CD8-positive, alpha-beta memory T cell (primary cell): Measurements from ENCODE around the gene SCAI. TPM values are rescaled to one million over a fixed set of nuclear protein-coding genes. Genes with fewer than 3 reads are reported as not detected.
A peak's percentile ranks its signal among the peaks of the same experiment; 100 is the strongest.
"Not testable (repeated sequence)": the region's sequence is repeated elsewhere in the genome, so short reads cannot be mapped to it uniquely, and the experiment has no call there.

Source experiments
- CTCF ChIA-PET: fragments of 350-600 bp; sonication (Branson Sonifier 250); formaldehyde crosslinking; loops from one replicate; lab custom pipeline; 2021; ENCODE audit warnings: antibody characterized with exemption; lab: Charles Lee
- POLR2A ChIA-PET: fragments of 350-600 bp; sonication (Branson Sonifier 250); formaldehyde crosslinking; loops from one replicate; lab custom pipeline; 2021; ENCODE audit warnings: antibody characterized with exemption; lab: Charles Lee
- DNase-seq, 5 donors: peaks; one replicate each; pipeline versions ENCODE4 v3.0.0 to v3.0.0-alpha.2; 2020 to 2022; ENCODE audit warnings: mixed read lengths in 1 of 5
- H3K27ac ChIP-seq: one replicate; pipeline ENCODE4 v1.7.0; 2013; ENCODE audit warnings: low read depth, mild to moderate bottlenecking, low read length, moderate library complexity
- H3K27me3 ChIP-seq: 2 replicates; pipeline ENCODE4 v1.7.0; 2013; ENCODE audit warnings: low read length, mild to moderate bottlenecking; ENCODE audit not compliant: insufficient read depth, poor library complexity, severe bottlenecking
- H3K36me3 ChIP-seq: 2 replicates; pipeline ENCODE4 v1.7.0; 2013; ENCODE audit warnings: mild to moderate bottlenecking, low read length, moderate library complexity; ENCODE audit not compliant: insufficient read depth
- H3K4me1 ChIP-seq: 2 replicates; pipeline ENCODE4 v1.7.0; 2013; ENCODE audit warnings: mild to moderate bottlenecking, low read length, moderate library complexity; ENCODE audit not compliant: insufficient read depth
- H3K4me3 ChIP-seq: 2 replicates; pipeline ENCODE4 v1.7.0; 2013; ENCODE audit warnings: mild to moderate bottlenecking, low read length
- H3K9me3 ChIP-seq: 2 replicates; pipeline ENCODE4 v1.7.0; 2013; ENCODE audit warnings: mild to moderate bottlenecking, low read length
- H3K27ac Mint-ChIP-seq, 8 donors: one replicate each; pipeline ENCODE4 v1.8.0; 2020 to 2021; ENCODE audit warnings: mixed read lengths in 8 of 8, mild to moderate bottlenecking in 6 of 8, inconsistent platforms in 3 of 8, moderate library complexity in 3 of 8
- H3K27me3 Mint-ChIP-seq, 2 donors: one replicate each; pipeline ENCODE4 v1.8.0; 2020 to 2021; ENCODE audit warnings: mixed read lengths in 2 of 2, mild to moderate bottlenecking in 1 of 2, moderate library complexity in 1 of 2
- H3K36me3 Mint-ChIP-seq, 3 donors: one replicate each; pipeline ENCODE4 v1.8.0; 2020 to 2021; ENCODE audit warnings: mixed read lengths in 3 of 3, inconsistent platforms in 1 of 3, mild to moderate bottlenecking in 1 of 3
- H3K4me1 Mint-ChIP-seq, 3 donors: one replicate each; pipeline ENCODE4 v1.8.0; 2020 to 2021; ENCODE audit warnings: mixed read lengths in 3 of 3, inconsistent platforms in 1 of 3, mild to moderate bottlenecking in 1 of 3
- H3K4me3 Mint-ChIP-seq, 7 donors: one replicate each; pipeline ENCODE4 v1.8.0; 2020 to 2021; ENCODE audit warnings: mixed read lengths in 7 of 7, mild to moderate bottlenecking in 6 of 7, moderate library complexity in 4 of 7, inconsistent platforms in 2 of 7
- H3K9me3 Mint-ChIP-seq, 5 donors: one replicate each; pipeline ENCODE4 v1.8.0; 2020 to 2022; ENCODE audit warnings: mixed read lengths in 5 of 5, mild to moderate bottlenecking in 3 of 5, moderate library complexity in 2 of 5, inconsistent platforms in 1 of 5
- polyA plus RNA-seq: library from polyadenylated mRNA; unstranded; fragments of 300-500 nt; fragmentation: Illumina TruSeq; gene quantifications from one replicate; pipeline ENCODE4 v1.2.3, GENCODE V29; 2021
- total RNA-seq, 2 experiments: library from RNA; stranded (reverse); gene quantifications; one replicate each; pipeline ENCODE4 v1.2.3, GENCODE V29; 2021

Gene SCAI
- total and polyA plus RNA-seq, 3 experiments from 2014 or later: 0.72 to 8.5 (median 8.3) TPM

DNA sequence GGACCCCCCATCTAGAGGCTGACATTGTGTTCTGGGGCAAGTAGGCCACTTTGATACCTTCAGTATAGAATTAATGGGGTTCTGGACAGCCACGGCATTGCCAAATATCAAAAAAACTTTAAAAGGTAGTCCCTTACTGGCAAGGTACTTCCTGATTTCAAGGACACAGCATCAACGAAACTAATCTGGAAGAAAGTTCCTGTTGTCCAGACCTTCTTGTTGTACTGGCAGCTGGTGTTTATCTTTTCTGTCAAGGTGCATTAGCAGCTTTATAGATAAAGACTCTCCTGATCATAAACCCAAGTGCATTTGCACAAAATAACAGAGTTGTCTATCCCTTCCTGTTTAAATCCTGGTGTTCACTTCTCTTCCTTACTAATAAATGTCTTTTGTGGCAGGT is 178.7 kb downstream of the SCAI start:
- no peak for DNase-seq
- H3K9me3 Mint-ChIP-seq: no peaks in the 10 kb centered on the region
- ChIA-PET POLR2A (interaction anchor here (2.3 kb wide), 1 partner anchor 23 kb away, joined by 20 read pairs; the partner anchor contains the start of gene GOLGA1), CTCF (no interaction called here)
- peaks cover 34 to 41% (median 38%) of the 10 kb centered on the region in 3 donors for H3K4me1 Mint-ChIP-seq
- no peaks in the 10 kb centered on the region for H3K9me3 ChIP-seq
- no peaks in the 10 kb centered on the region for H3K36me3 ChIP-seq
- no peaks in the 10 kb centered on the region for H3K27me3 ChIP-seq
- H3K4me3 Mint-ChIP-seq: peak overlapping the region in 2 of 7 donors; percentile 23 to 34
- peaks cover 0 to 11% (median 2%) of the 10 kb centered on the region in 3 donors for H3K36me3 Mint-ChIP-seq
- peaks cover 27% of the 10 kb centered on the region for H3K4me1 ChIP-seq
- H3K27me3 Mint-ChIP-seq: no peaks in the 10 kb centered on the region
- H3K27ac Mint-ChIP-seq: peak overlapping the region; percentile 72 to 93 (median 81)
- H3K27ac ChIP-seq: no peak overlapping the region
- peak overlapping the region; percentile 10 for H3K4me3 ChIP-seq

DNA sequence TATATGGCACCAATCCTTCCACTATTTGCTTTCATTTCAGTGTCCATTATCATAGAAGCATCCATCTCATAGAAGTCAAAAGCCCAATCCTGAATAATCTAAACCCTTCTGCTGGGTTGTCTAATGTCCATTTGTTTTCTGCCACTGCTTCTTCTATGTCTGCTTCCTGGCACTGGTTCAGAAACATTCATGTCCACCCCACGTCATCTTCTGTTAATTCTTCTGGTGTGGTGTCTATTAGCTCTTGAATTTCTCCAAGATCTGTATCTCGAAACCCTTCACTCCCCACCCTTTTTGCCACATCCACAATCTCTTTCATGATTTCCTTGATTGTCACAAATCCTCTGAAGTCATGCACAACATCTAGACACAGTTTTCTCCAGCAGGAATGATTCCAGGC is 179.3 kb downstream of the SCAI start:
- no peaks in the 10 kb centered on the region for H3K36me3 ChIP-seq
- H3K4me1 ChIP-seq: peaks cover 27% of the 10 kb centered on the region
- peaks cover 0 to 8% (median 2%) of the 10 kb centered on the region in 3 donors for H3K36me3 Mint-ChIP-seq
- H3K27ac Mint-ChIP-seq: peak overlapping the region; percentile 47 to 87 (median 76)
- no peaks in the 10 kb centered on the region for H3K9me3 Mint-ChIP-seq
- H3K27me3 ChIP-seq: no peaks in the 10 kb centered on the region
- no peak for DNase-seq
- POLR2A ChIA-PET: no interaction called here
- peaks cover 34 to 41% (median 38%) of the 10 kb centered on the region in 3 donors for H3K4me1 Mint-ChIP-seq
- H3K27ac ChIP-seq: no peak overlapping the region
- CTCF ChIA-PET: no interaction called here
- peak overlapping the region in 1 of 7 donors; percentile 9 for H3K4me3 Mint-ChIP-seq
- H3K4me3 ChIP-seq: peak overlapping the region; percentile 10
- no peaks in the 10 kb centered on the region for H3K27me3 Mint-ChIP-seq
- no peaks in the 10 kb centered on the region for H3K9me3 ChIP-seq

DNA sequence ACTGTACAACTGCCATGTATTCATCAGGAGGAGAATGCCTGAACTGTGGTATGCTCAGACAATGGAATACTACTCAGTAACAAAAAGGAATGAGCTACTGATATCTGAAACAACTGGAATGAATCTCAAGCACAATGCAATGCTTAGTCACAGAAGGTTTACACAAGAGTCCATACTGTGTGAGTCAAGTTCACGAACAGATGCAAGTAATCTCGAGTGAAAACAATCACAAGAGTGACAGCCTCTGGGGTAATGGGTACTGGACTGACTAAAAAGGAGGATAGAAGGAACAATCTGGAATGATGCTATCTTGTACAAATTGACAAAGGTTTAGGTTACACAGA is 182.9 kb downstream of the SCAI start:
- Mint-ChIP-seq H3K4me1 (peaks cover 18% of the 10 kb centered on the region in 3 donors), H3K27ac (peak overlapping the region in 1 of 8 donors; percentile 30), H3K36me3 (peaks cover 0 to 2% (median 2%) of the 10 kb centered on the region in 3 donors), H3K4me3 (no peak overlapping the region), H3K9me3 (no peaks in the 10 kb centered on the region), H3K27me3 (no peaks in the 10 kb centered on the region)
- POLR2A ChIA-PET: no interaction called here
- H3K36me3 ChIP-seq: no peaks in the 10 kb centered on the region
- no peak overlapping the region for H3K27ac ChIP-seq
- no peaks in the 10 kb centered on the region for H3K9me3 ChIP-seq
- no peak for DNase-seq
- no peaks in the 10 kb centered on the region for H3K27me3 ChIP-seq
- H3K4me1 ChIP-seq: peaks cover 18% of the 10 kb centered on the region
- H3K4me3 ChIP-seq: no peak overlapping the region
- CTCF ChIA-PET: no interaction called here

DNA sequence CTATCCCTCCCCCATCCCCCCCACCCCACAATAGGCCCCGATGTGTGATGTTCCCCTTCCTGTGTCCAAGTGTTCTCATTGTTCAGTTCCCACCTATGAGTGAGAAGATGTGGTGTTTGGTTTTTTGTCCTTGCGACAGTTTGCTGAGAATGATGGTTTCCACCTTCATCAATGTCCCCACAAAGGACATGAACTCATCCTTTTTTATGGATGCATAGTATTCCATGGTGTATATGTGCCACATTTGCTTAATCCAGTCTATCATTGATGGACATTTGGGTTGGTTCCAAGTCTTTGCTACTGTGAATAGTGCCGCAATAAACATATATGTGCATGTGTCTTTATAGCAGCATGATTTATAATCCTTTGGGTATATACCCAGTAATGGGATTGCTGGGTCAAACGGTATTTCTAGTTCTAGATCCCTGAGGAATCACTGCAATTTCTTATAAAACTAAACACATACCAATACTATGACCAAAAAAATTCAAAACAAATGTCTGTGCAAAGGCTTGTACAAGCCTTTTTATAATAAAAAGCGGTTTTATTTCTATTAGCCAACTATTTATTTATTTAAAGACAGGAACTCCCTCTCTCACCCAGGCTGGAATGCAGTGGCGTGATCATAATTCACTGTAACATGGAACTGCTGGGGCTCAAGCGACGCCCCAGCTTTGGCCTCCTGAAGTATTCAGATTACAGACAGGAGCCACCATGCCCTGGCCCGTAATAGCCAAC is 183.5 kb downstream of the SCAI start:
- H3K4me3 ChIP-seq, CTCF ChIA-PET, H3K36me3 ChIP-seq, H3K27ac ChIP-seq, H3K4me3 Mint-ChIP-seq, H3K9me3 ChIP-seq, H3K9me3 Mint-ChIP-seq, H3K27me3 Mint-ChIP-seq, H3K36me3 Mint-ChIP-seq, DNase-seq, H3K27me3 ChIP-seq: not testable (repeated sequence)
- peaks cover 13% of the 10 kb centered on the region for H3K4me1 ChIP-seq
- POLR2A ChIA-PET: interaction anchor here (0.7 kb wide), 1 partner anchor 99 kb away, joined by 5 read pairs; no protein-coding TSS in a partner anchor
- H3K4me1 Mint-ChIP-seq: peaks cover 12 to 13% (median 13%) of the 10 kb centered on the region in 3 donors
- H3K27ac Mint-ChIP-seq: peak overlapping the region in 1 of 8 donors; percentile 30

DNA sequence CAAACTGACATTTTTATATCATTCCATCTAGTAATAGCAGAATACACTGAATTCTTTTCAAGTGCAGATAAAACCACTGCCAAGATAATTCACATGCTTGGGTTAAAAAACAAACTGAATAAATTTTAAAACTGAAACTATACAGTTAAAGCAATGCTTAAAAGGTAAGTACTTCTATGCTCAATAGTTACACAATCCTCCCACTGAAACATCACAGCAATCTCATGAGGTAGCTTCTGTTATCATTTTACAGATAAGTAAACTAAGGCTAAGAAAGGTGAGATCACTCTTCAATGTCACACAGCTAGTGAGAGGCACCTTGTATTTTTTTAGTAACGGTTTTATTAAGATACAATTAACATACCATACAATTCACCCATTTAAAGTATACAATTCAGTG is 189.1 kb downstream of the SCAI start:
- DNase-seq: no peak
- Histone ChIP-seq H3K27me3 (no peaks in the 10 kb centered on the region), H3K27ac (no peak overlapping the region), H3K9me3 (no peaks in the 10 kb centered on the region), H3K36me3 (no peaks in the 10 kb centered on the region), H3K4me1 (no peaks in the 10 kb centered on the region), H3K4me3 (no peak overlapping the region)
- Mint-ChIP-seq H3K27ac (no peak overlapping the region), H3K27me3 (no peaks in the 10 kb centered on the region), H3K9me3 (no peaks in the 10 kb centered on the region), H3K4me3 (no peak overlapping the region), H3K36me3 (peaks cover 3 to 18% (median 8%) of the 10 kb centered on the region in 3 donors), H3K4me1 (no peaks in the 10 kb centered on the region)
- POLR2A ChIA-PET: no interaction called here
- CTCF ChIA-PET: no interaction called here

DNA sequence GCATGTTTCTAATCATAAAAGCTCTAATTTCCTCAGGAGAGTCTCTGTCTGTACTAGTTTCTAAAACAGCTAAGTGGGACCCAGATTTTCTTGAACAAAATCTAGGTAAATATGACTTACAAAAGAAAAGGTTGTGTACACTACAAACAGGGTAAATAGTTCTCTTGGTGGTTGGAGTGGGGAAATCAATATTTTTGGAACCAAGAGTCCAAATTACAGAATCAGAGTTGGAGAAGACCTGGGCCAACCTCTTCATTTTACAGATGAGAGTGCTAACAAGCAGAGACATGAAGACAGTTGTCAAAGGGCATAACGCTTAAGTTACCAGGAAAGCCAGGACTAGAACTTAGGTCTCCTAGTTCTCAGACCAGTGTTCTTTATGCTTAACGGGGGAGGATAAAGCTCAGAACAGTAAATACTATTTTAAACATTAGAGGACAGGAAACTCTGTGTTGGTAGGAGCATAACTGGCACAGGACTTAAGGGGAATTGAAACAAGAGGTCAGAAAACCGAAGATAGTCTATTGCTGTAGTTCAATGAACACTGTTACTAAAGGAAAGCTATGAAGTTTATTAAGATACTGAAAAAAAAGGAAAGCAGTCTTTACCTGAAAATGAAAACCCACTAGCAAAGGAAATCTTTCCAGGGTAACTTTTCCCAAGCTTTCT is 193.1 kb downstream of the SCAI start:
- Mint-ChIP-seq H3K4me3 (no peak overlapping the region), H3K4me1 (no peaks in the 10 kb centered on the region), H3K27me3 (no peaks in the 10 kb centered on the region), H3K36me3 (peaks cover 3 to 16% (median 8%) of the 10 kb centered on the region in 3 donors), H3K9me3 (no peaks in the 10 kb centered on the region), H3K27ac (no peak overlapping the region)
- Histone ChIP-seq H3K27me3 (no peaks in the 10 kb centered on the region), H3K9me3 (no peaks in the 10 kb centered on the region), H3K36me3 (no peaks in the 10 kb centered on the region), H3K4me3 (no peak overlapping the region), H3K4me1 (no peaks in the 10 kb centered on the region), H3K27ac (no peak overlapping the region)
- ChIA-PET POLR2A (interaction anchor here (0.8 kb wide), 1 partner anchor 16 kb away, joined by 3 read pairs; no protein-coding TSS in a partner anchor), CTCF (no interaction called here)
- DNase-seq: no peak

DNA sequence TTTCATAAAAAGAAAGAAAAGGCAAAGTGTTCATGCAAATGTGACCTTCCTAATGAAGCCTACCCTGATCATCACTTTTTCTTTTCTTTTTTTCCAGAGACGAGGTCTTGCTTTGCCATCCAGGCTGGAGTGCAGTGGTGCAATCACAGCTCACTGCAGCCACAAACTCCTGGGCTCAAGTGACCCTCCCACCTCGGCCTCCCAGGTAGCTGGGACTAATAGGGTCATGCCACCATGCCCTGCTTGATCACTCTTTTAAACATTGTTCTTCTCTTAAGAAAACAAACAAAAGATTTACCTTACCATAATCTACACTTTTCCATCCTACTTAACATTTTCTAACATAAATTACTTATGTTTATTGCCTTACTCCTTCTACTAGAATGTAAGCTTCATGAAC is 193.9 kb downstream of the SCAI start:
- H3K36me3 Mint-ChIP-seq: peaks cover 3 to 16% (median 8%) of the 10 kb centered on the region in 3 donors
- CTCF ChIA-PET: no interaction called here

DNA sequence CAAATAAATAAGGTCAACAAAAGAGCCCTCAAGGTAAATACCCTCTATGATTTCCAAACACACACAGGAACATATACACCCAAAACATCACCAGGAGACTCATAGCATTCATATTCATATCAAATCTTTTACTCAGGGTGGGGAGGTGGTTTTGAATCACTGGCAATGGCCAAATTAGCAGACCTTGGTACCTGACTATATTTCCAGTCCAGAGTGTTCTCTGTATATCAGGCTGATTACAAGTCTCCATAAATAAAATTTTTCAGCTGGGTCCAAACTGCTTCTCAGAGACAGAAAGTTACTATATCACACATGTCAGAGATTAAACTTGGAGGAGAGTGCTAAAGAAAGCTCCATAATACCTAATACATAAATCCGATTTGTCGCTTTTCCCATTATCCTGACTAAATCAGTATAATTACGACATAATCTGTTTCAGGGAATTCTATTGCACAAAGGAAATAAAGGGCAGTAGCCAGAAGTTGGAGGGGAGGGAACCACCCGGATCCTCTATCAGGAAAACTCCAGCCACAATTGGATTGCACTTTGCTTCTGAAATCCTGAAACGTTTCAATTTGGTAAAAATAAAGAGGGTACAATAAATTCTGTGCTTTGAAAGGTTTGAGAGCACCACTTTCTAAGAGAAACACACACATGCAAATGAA is 195.5 kb downstream of the SCAI start:
- CTCF ChIA-PET: no interaction called here
- H3K4me3 ChIP-seq: no peak overlapping the region
- H3K36me3 Mint-ChIP-seq: peaks cover 3 to 15% (median 6%) of the 10 kb centered on the region in 3 donors
- no peak overlapping the region for H3K4me3 Mint-ChIP-seq
- no peaks in the 10 kb centered on the region for H3K9me3 ChIP-seq
- POLR2A ChIA-PET: no interaction called here
- peaks cover 0 to 1% (median 0%) of the 10 kb centered on the region in 3 donors for H3K4me1 Mint-ChIP-seq
- H3K27me3 ChIP-seq: no peaks in the 10 kb centered on the region
- H3K27ac ChIP-seq: no peak overlapping the region
- H3K27ac Mint-ChIP-seq: no peak overlapping the region
- no peak for DNase-seq
- no peaks in the 10 kb centered on the region for H3K4me1 ChIP-seq
- no peaks in the 10 kb centered on the region for H3K36me3 ChIP-seq
- H3K9me3 Mint-ChIP-seq: no peaks in the 10 kb centered on the region
- H3K27me3 Mint-ChIP-seq: no peaks in the 10 kb centered on the region

More for the DNA sequence above, 193.9 kb downstream of the SCAI start:
- POLR2A ChIA-PET: interaction anchor here (0.8 kb wide), 1 partner anchor 17 kb away, joined by 3 read pairs; no protein-coding TSS in a partner anchor
- Histone ChIP-seq H3K4me1 (no peaks in the 10 kb centered on the region), H3K4me3 (no peak overlapping the region), H3K27me3 (no peaks in the 10 kb centered on the region), H3K27ac (no peak overlapping the region), H3K9me3 (no peaks in the 10 kb centered on the region), H3K36me3 (no peaks in the 10 kb centered on the region)
- no peak for DNase-seq
- Mint-ChIP-seq H3K27ac (no peak overlapping the region), H3K4me1 (no peaks in the 10 kb centered on the region), H3K27me3 (no peaks in the 10 kb centered on the region), H3K9me3 (no peaks in the 10 kb centered on the region), H3K4me3 (no peak overlapping the region)
